Esophagus muscularis mucosa (tissue), 4 donors: Measurements from ENCODE around the gene BBS9.

Experiments
- EP300 ChIP-seq: sonication (generic); formaldehyde crosslinking; IDR thresholded peaks from one replicate; pipeline ENCODE4 v1.6.1; 2017; ENCODE audit warnings: antibody characterized with exemption
- POLR2A ChIP-seq: fragments of 450-650 bp; IDR thresholded peaks from one replicate; pipeline ENCODE4 v1.6.1; 2017; ENCODE audit warnings: antibody characterized with exemption, moderate library complexity, mild to moderate bottlenecking, low read depth
- TF ChIP-seq, protein P1 (sequence below), 3 experiments: fragments of 200-600 bp in 2 of 3; fragments of 450-650 bp in 1 of 3; sonication (generic) in 2 of 3; IDR thresholded peaks; one replicate each; pipeline ENCODE4 v1.5.1; 2017 to 2019; ENCODE audit warnings: antibody characterized with exemption in 3 of 3, mild to moderate bottlenecking in 2 of 3, moderate library complexity in 1 of 3

DNA sequence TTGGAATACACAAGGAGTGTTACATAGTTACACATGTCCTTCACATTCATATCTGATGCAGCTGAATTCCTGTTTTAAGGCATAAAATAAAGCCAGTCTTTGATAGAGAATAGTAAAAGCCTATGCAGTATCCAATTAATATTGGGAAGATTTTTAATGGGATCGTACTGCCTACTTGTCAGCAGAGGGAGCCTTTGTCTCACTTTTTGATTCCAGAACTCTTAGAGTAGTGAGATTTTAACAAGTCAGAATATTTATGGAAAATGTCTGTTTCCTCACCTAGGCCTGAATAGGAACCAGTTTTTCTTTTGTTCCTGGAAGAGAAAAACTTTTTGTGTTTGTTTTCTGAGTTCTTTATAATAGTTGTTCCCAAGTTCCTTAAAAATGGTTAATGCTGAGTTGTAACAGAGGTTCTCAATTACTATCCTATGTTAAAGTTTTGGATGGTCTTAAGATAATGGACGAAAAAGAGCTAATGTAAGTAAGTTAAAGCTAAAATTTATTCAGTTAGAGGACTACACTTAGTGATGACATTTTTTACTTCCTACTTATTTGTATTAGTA is 114.0 kb downstream of the BBS9 start:
- TF ChIP-seq EP300 (no peak), POLR2A (no peak)
- TF ChIP-seq, protein P1, sequence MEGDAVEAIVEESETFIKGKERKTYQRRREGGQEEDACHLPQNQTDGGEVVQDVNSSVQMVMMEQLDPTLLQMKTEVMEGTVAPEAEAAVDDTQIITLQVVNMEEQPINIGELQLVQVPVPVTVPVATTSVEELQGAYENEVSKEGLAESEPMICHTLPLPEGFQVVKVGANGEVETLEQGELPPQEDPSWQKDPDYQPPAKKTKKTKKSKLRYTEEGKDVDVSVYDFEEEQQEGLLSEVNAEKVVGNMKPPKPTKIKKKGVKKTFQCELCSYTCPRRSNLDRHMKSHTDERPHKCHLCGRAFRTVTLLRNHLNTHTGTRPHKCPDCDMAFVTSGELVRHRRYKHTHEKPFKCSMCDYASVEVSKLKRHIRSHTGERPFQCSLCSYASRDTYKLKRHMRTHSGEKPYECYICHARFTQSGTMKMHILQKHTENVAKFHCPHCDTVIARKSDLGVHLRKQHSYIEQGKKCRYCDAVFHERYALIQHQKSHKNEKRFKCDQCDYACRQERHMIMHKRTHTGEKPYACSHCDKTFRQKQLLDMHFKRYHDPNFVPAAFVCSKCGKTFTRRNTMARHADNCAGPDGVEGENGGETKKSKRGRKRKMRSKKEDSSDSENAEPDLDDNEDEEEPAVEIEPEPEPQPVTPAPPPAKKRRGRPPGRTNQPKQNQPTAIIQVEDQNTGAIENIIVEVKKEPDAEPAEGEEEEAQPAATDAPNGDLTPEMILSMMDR (IDR thresholded peaks at IDR 0.05) = peak; percentile 50 to 68 (median 65)
